Measurements from ENCODE around the gene KATNB1. TPM values are rescaled to one million over a fixed set of nuclear protein-coding genes. Genes with fewer than 3 reads are reported as not detected.

Gene KATNB1
- total RNA-seq, 1 experiment from 2014 or later = 8.1 TPM

GRCh38 chr16:57752203-57752580 lies 16.6 kb downstream of the KATNB1 start:
- ChIA-PET CTCF (no interaction called here), POLR2A (no interaction called here)
- ATAC-seq (no peak), DNase-seq (ENCODE audit: low read depth, low spot score) (no peak)
- H3K4me1 ChIP-seq (ENCODE audit: control insufficient read depth, insufficient read depth, low read length) = no peaks in the 10 kb centered on the region
- H3K36me3 ChIP-seq (ENCODE audit: control insufficient read depth, insufficient read depth, low read length) = no peaks in the 10 kb centered on the region
- H3K4me3 ChIP-seq (ENCODE audit: low read depth in 2 of 2, low read length in 2 of 2) = no peak overlapping the region
- TF ChIP-seq REST (IDR thresholded peaks at IDR 0.05; ENCODE audit: insufficient read depth in 1 of 2, low read depth in 2 of 2, low read length in 1 of 2) (no peak), SIN3A (IDR thresholded peaks at IDR 0.05; ENCODE audit: borderline replicate concordance, insufficient read depth, low read depth, low read length) (no peak), CTCF (IDR thresholded peaks at IDR 0.05) (no peak)
- no peaks in the 10 kb centered on the region for H3K9me3 ChIP-seq (ENCODE audit: control insufficient read depth, insufficient read depth, low read depth, low read length)
- in situ Hi-C loops (cut with HindIII; ENCODE audit: low pct_unique_long_range_greater_than_20kb, low sequenced_read_pairs) (no loop called here), intact Hi-C loops (cut with micrococcal nuclease; ENCODE audit: unreplicated experiment) (loop anchor here (10.0 kb wide), 1 partner anchor 253 kb away; the partner anchor contains the start of genes USB1 and ZNF319)
- H3K27ac ChIP-seq (ENCODE audit: low read length) = no peak overlapping the region
- no TSS peak for BruUV-seq (replicated peaks)
- no peaks in the 10 kb centered on the region for H3K27me3 ChIP-seq (ENCODE audit: control insufficient read depth, insufficient read depth, low read length)

- Histone ChIP-seq H3K27ac (ENCODE audit: low read length) (no peak overlapping the region), H3K36me3 (ENCODE audit: control insufficient read depth, insufficient read depth, low read length) (no peaks in the 10 kb centered on the region), H3K27me3 (ENCODE audit: control insufficient read depth, insufficient read depth, low read length) (no peaks in the 10 kb centered on the region), H3K4me3 (ENCODE audit: low read depth in 2 of 2, low read length in 2 of 2) (no peak overlapping the region), H3K4me1 (ENCODE audit: control insufficient read depth, insufficient read depth, low read length) (no peaks in the 10 kb centered on the region), H3K9me3 (ENCODE audit: control insufficient read depth, insufficient read depth, low read depth, low read length) (no peaks in the 10 kb centered on the region)
- intact Hi-C loops (cut with micrococcal nuclease; ENCODE audit: unreplicated experiment) (loop anchor here (10.0 kb wide), 1 partner anchor 252 kb away; the partner anchor contains the start of genes USB1 and ZNF319), in situ Hi-C loops (cut with HindIII; ENCODE audit: low pct_unique_long_range_greater_than_20kb, low sequenced_read_pairs) (no loop called here)
- BruUV-seq (replicated peaks) = no TSS peak
- TF ChIP-seq SIN3A (IDR thresholded peaks at IDR 0.05; ENCODE audit: borderline replicate concordance, insufficient read depth, low read depth, low read length) = no peak
- no peak for TF ChIP-seq CTCF (IDR thresholded peaks at IDR 0.05)
- no peak for TF ChIP-seq REST (IDR thresholded peaks at IDR 0.05; ENCODE audit: insufficient read depth in 1 of 2, low read depth in 2 of 2, low read length in 1 of 2)
- TF ChIP-seq POLR2AphosphoS5 (IDR thresholded peaks at IDR 0.05; ENCODE audit: low read depth, low read length) = no peak
- TF ChIP-seq TCF7L2 (IDR thresholded peaks at IDR 0.05; ENCODE audit: low read depth, low read length) = no peak
- ATAC-seq (no peak), DNase-seq (ENCODE audit: low read depth, low spot score) (no peak)
- CTCF ChIA-PET = no interaction called here
- POLR2A ChIA-PET = no interaction called here
Observed at GRCh38 chr16:57752581-57753447, 17.2 kb downstream of the KATNB1 start.
